ENCODE measurements around the gene TLE4.
"Not testable (repeated sequence)": the region's sequence is repeated elsewhere in the genome, so short reads cannot be mapped to it uniquely, and the experiment has no call there.

DNA sequence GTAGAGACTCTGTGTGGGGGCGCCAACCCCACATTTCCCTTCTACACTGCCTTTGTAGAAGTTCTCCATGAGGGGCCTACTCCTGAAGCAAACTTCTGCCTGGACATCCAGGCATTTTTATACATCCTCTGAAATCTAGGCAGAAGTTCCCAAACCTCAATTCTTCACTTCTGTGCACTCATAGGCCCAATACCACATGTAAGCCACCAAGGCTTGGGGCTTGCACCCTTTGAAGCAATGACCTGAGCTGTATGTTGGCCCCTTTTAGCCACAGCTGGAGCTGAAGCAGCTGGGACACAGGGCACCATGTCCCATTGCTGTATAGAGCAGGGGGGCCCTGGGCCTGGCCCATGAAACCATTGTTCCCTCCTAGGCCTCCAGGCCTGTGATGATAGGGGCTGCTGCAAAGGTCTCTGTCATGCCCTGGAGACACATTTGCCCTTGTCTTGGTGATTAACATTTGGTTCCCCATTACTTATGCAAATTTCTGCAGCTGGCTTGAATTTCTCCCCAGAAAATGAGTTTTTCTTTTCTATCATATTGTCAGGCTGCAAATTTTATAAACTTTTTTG lies 180.2 kb downstream of the TLE4 start:
- not testable (repeated sequence) for TF ChIP-seq EZH2 (optimal IDR thresholded peaks at IDR 0.05; ENCODE audit: low read depth, low read length); EZH2phosphoT487 (IDR thresholded peaks at IDR 0.05; ENCODE audit: low read length)
- TF ChIP-seq, protein P1, sequence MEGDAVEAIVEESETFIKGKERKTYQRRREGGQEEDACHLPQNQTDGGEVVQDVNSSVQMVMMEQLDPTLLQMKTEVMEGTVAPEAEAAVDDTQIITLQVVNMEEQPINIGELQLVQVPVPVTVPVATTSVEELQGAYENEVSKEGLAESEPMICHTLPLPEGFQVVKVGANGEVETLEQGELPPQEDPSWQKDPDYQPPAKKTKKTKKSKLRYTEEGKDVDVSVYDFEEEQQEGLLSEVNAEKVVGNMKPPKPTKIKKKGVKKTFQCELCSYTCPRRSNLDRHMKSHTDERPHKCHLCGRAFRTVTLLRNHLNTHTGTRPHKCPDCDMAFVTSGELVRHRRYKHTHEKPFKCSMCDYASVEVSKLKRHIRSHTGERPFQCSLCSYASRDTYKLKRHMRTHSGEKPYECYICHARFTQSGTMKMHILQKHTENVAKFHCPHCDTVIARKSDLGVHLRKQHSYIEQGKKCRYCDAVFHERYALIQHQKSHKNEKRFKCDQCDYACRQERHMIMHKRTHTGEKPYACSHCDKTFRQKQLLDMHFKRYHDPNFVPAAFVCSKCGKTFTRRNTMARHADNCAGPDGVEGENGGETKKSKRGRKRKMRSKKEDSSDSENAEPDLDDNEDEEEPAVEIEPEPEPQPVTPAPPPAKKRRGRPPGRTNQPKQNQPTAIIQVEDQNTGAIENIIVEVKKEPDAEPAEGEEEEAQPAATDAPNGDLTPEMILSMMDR (IDR thresholded peaks at IDR 0.05; ENCODE audit: low read length): not testable (repeated sequence)
